GM19468 (cell line): ENCODE results near the gene ATP13A2.

Experiments
- ATAC-seq: cut with Tn5 transposase; IDR thresholded peaks from one replicate; pipeline ENCODE4 v1.9.1; 2021; ENCODE audit warnings: mild to moderate bottlenecking, moderate library complexity, moderate number of reproducible peaks; ENCODE audit not compliant: unreplicated experiment; ENCODE audit errors: extremely low read depth

Gene ATP13A2

GRCh38 chr1:17033481-17033880 is 21.8 kb upstream of the ATP13A2 start:
- no peak for ATAC-seq

DNA sequence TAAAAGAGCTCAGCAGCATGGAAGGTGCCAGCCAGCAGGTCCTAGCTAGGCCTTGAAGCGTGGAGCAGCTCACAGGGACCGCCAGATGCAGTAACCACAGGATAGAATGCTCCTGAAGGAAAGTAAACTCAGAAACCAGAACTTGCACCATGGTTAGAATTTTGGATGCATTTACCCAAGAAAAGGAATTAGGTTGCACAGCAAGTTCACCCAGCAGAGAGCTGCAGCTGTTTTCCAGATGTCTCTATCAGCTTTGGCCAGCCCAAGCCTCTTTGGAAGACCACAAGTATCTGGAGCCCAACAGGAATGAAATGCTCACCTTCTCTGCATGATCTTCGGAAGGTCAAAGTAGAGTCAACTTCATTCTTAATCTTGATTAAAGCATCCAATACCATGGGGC is 21.0 kb upstream of the ATP13A2 start:
- no peak for ATAC-seq

GRCh38 chr1:17031436-17031835 is 19.7 kb upstream of the ATP13A2 start:
- ATAC-seq, result no peak

GRCh38 chr1:17030206-17030605 is 18.5 kb upstream of the ATP13A2 start:
- no peak for ATAC-seq

DNA sequence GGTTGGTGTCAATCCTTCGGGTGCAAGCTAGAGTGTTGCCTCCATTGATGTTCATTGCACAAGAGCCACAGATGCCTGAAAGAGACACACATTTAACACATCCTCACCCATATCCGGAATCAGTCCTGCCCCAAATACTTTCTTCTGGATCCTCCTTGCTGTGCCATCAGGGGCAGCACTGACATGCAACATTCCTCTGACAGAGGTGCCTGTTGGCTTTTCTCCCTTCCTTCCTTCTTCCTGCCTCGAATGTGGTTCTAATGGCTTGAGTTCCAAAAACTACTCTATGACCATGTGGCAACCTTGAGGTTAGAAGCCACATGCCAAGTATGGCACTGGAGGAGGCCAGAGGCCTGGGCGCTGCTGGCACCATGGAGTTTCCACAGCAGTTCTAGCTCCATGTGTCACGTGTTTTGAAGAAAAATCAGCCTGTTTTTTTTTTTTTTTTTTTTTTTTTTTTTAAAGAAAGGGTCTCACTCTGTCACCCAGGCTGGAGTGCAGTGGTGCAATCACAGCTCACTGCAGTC is 17.0 kb upstream of the ATP13A2 start:
- ATAC-seq, result no peak

- ATAC-seq, result no peak
Observed at GRCh38 chr1:17027900-17028299, 16.2 kb upstream of the ATP13A2 start.

DNA sequence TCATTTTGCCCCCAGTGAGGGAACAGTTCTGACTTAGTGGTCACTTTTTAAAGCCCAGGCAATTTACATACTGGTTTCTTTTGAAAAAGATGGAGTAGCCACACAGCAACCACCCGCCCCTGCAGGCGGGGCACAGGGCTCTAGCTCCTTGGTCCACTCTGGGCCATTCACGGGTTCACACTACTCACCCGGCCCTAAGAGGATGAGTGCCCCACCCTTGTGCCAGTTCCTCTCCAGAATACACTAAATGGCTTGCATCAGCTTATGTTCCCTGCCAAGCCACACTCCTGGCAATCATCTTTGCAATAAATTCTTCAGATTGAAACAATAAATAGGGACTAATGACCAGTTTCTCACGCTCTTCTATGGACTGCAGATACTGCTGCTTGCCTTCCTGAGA is 15.7 kb upstream of the ATP13A2 start:
- no peak for ATAC-seq

GRCh38 chr1:17024721-17025120 is 13.0 kb upstream of the ATP13A2 start:
- no peak for ATAC-seq

DNA sequence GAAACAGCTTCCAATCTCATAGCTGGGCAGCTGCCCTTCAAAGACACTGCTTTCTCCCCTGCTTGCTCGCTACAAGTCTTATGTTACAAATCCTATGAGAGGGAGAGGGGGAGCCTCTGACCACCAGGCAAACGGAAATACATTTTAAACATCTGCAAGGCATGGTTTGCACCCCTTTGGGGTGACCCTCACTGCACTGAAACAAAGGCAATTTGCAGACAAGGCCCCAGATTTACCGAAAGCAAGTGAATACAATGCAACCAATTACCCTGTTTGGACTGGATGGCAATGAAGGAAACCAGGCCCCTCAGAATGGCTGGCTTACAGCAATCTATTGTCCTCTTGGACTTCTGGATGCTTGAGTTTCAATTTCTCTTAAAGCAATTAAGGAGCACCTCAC is 11.8 kb upstream of the ATP13A2 start:
- ATAC-seq, result no peak

DNA sequence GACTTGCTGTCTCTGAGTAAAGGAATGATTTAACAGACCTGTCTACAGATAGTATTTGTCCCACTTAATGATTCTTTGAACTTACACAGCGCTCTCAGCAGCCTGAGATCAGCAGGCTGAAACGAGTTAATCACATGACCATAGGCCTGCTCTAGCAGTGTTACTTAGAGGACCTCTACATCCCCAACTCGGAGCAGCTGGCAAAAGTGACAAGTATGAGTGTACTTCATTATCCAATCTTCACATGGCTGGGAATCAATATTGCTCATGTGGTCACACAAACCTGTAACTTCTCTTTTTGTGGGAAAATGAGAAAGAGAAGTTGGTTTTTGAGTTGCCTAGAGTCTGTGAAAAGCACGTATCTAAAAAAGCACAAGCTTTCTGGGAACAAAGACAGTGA is 11.4 kb upstream of the ATP13A2 start:
- ATAC-seq, result peak; percentile 46

- ATAC-seq, result no peak
Observed at GRCh38 chr1:17021896-17022295, 10.2 kb upstream of the ATP13A2 start.

GRCh38 chr1:17020502-17020901 is 8.8 kb upstream of the ATP13A2 start:
- ATAC-seq, result no peak

DNA sequence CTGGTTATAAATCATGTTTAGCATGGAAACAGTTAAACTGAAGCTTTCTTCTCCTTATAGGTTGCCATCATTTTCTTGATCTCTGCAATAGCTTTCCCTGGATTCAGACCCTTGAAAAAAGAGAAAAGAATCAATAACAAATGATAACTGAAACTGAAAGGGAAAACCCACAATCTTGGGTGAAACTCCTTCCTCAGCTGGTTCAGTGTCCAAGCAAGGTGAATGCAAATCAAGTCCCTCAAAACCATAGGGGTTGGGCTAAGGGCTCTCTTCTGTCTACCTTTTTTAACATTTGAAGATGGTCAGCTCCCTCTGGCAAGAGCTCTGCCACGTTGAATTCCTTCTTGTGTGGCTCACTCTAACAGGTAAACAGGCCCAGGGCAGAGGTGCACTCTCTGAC is 7.1 kb upstream of the ATP13A2 start:
- ATAC-seq, result no peak

GRCh38 chr1:17017435-17017834 is 5.7 kb upstream of the ATP13A2 start:
- ATAC-seq, result no peak

GRCh38 chr1:17016317-17016661 is 4.6 kb upstream of the ATP13A2 start:
- ATAC-seq, result no peak

DNA sequence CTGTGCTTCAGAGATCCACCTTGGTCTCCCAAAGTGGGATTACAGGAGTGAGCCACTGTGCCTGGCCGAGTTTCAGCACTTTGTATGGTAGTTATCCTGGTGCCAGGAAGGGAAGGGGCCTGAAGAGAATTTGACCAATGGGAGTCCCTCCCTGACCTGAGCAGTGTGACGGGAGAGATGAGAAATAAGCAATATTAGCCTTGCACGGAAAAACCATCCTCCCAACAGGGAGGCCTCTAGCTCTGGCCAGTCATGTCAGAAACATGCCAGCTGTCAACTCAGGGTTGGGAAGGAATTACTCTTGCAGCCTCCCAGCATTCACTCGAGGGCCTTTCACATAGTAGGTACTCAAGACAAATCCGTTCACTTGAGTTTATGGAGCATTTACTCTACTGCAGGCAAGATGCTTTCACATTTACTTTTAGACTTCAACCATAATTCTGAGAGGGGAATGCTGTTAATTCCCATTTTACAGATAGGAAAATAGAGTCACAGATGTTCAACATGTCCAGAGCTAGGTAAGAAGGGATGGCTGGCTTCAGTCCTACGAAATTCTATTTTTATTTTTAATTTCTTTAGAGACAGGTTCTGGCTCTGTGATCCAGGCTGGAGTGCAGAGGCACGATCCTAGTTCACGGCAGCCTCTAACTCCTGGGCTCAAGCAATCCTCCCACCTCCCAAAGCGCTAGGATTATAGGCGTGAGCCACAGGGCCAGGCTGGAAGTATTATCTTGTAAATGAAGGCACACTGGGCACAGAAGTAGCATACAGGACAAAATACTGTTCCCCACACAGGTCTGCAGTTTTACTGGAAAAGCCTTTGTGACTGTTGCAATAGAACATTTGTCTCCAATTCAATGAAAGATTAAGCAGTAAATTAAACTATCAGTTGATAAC is 3.2 kb upstream of the ATP13A2 start:
- ATAC-seq, result no peak

DNA sequence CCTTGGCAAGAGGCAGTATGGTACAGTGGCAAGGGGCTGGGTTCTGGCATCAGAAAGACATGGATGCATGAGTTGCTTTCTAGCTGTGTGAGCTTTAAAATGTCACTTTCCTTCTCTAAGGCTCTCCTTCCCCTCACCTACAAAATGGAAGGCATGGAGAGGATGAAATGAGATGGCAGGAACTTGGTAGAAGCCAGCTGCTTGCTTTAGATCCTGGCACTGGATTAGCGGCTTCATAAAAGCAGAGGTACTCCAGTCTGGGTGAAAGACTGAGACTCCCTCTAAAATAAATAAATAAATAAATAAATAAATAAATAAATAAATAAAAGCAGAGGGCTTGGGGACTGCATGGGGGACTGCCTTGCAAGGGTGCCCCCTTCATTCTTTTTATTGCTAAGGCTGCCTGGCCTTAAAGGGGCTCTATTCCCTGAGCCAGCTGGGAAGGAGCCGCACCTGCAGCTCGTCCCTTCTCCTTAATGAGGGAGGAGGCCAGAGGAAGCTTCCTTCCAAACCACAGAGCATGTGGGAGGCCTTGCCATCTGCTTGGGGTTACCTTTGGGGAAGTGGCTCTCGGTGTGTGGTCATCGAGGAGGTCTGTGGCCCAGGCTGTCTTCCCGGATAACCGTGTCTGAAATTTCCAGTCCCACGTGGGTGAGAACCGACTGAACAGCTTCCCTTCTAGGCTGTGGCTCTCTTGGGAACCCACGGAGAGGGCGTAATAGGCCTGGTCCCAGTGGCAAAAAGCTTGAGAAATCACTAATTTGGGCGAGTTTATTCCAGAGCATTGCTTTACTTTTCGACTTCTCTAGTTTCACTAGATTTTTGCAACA is 2.0 kb upstream of the ATP13A2 start:
- ATAC-seq, result no peak

GRCh38 chr1:17012775-17013490 is 1.2 kb upstream of the ATP13A2 start:
- no peak for ATAC-seq

GRCh38 chr1:17011092-17011438 is 663 bp downstream of the ATP13A2 start:
- no peak for ATAC-seq

- ATAC-seq, result no peak
Observed at GRCh38 chr1:17009706-17010105, 2.0 kb downstream of the ATP13A2 start.
